Measurements from ENCODE around the gene GPR171.
"Not testable (repeated sequence)": the region's sequence is repeated elsewhere in the genome, so short reads cannot be mapped to it uniquely, and the experiment has no call there.

GPR171 gene

GRCh38 chr3:151203051-151203420 is at the start of gene GPR171:
Gene GPR171, minus strand, starts transcription at chr3:151203216. Its CDS starts 3,830 bp downstream, at chr3:151199386.
- in situ Hi-C loops (cut with MboI; ENCODE audit: low sequenced_read_pairs) = no loop called here

DNA sequence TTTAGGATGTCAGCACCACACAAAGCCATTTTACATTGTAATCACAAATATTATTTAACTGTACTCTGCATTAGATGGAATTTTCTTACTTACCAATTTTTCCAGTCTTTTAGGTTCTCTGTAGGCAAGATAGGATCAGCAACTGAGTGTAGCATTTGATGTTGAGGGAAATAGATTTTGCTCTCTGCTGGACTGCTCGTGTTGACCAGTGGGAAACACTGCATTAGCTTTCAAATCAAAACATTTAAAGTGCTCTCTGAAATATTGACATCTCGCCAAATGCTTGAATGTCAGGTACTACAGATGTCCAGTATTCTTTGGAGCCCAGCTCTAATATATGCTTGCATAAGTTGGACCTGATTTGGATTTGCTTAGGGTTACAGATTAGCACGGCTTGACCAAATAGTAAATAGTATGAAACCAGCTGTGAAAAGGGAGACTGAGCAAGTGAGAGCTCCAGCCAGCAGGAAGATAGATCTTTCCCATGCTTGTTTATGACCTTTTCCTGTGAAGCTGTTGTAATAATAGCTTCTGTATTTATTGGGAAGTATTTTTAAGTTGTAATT is 45.8 kb upstream of the GPR171 start:
- in situ Hi-C loops (cut with MboI; ENCODE audit: low sequenced_read_pairs) = no loop called here

- in situ Hi-C loops (cut with MboI; ENCODE audit: low sequenced_read_pairs) = not testable (repeated sequence)
Observed at GRCh38 chr3:151242006-151242405, 39.0 kb upstream of the GPR171 start.

- in situ Hi-C loops (cut with MboI; ENCODE audit: low sequenced_read_pairs) = no loop called here
Observed at GRCh38 chr3:151236736-151237135, 33.7 kb upstream of the GPR171 start.

- in situ Hi-C loops (cut with MboI; ENCODE audit: low sequenced_read_pairs) = no loop called here
Observed at GRCh38 chr3:151236316-151236715, 33.3 kb upstream of the GPR171 start.

DNA sequence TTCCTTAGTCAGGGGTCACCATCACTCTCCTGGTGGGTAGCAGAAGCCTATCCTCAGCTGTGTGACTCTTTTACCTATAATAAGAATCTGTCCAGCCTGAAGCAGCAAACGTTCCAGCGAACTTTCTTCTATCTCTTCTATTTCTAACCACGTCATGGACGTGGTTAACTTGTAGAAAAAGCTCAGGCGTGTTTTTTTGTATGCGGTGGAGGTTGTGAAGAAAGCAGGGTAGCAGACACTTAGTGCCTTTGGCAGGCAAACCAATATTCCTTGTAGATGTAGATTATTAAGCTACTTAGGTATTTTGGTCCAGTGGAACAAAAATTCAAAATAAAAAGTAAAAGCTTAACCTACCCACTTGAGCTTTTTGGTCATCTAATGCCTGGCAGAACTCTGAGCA is 31.8 kb upstream of the GPR171 start:
- in situ Hi-C loops (cut with MboI; ENCODE audit: low sequenced_read_pairs) = no loop called here

GRCh38 chr3:151232991-151233390 is 30.0 kb upstream of the GPR171 start:
- in situ Hi-C loops (cut with MboI; ENCODE audit: low sequenced_read_pairs) = no loop called here

DNA sequence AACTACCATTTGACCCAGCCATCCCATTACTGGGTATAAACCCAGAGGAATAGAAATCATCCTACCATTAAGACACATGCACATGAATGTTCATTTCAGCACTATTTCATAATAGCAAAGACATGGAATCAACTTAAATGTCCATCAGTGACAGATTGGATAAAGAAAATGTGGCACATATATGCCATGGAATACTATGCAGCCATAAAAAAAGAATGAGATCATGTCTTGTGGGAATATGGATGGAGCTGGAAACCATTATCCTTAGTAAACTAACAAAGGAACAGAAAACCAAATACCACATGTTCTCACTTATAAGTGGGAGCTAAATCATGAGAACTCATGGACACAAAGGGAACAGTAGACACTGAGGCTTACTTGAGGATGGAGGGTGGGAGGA is 29.4 kb upstream of the GPR171 start:
- in situ Hi-C loops (cut with MboI; ENCODE audit: low sequenced_read_pairs) = not testable (repeated sequence)

DNA sequence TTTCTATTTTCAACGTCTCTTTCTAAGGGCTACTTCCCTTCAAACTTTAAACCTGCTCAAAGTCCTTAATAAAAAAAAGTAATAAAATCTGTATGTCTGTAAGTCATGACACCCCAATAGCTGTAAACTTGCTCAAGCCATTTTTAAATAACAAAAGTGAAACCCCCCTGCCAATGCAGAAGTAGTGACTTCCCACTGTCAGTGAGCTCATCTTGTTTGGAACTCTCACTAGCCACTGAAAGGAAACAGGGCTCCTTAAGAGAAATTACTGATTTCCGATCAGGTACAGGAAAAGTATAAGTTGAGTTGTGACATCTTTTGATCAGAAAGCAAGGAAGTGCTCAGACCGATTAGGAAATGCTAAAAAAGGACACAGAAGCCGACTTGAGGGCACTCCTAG is 27.6 kb upstream of the GPR171 start:
- in situ Hi-C loops (cut with MboI; ENCODE audit: low sequenced_read_pairs) = no loop called here

DNA sequence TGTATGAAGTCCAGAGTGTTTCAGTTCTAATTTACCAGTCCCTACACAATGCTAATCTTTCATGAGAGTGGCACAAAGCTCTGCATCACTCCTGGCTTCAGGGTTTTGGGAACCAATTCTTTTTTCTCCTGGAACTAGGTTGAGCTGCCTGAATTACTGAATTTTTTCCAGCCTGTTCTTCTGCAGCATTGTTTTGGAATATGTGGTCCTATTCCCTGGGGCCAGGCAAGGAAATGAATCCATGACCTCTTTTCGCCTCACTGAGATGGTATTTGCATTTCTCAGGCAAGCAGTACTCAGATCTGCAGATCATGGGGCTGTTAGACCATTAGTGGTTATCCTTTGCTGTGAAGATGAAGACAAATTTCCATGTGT is 25.6 kb upstream of the GPR171 start:
- in situ Hi-C loops (cut with MboI; ENCODE audit: low sequenced_read_pairs) = loop anchor here (10.0 kb wide), 2 partner anchors 46 to 64 kb away; partner anchors contain the start of gene P2RY14

DNA sequence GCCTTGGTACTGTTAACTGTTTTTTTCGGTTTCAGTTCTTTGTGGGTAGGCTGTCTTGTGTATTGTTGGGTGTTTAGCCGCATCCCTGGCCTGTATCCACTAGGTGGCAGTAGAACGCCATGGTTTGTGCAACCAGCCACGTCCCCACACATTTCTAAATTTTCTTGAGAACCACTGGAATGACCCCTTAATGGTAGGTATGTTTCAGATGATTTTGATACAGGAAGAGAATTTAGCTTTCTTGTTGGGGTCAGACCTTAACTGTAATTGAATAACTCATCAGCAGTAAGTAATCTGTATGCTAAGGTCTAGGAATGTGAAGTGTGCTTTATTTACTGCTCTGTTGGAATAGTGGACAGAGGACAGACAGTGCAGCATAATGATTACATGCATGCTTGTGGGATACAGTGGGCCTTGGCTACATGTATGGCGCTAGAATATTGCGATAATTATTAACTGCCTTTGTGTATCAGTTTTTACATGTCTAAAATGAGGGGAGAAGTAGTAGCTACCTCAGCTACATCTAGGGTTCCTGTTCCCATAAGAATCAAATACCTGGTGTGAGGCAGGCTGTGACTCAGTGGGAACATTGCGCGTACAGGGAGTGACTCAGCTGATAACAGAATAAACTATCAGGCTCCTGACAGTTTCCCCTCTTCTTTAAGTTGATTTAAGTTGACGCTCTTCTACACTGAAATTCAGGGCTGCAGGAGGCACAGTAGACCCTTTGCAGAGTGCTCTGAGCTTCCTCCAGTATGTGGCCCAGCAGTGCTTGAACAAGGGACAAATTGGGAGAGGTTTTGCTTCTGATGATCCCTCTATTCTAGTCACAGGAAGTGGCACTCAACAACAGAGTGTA is 25.0 kb upstream of the GPR171 start:
- in situ Hi-C loops (cut with MboI; ENCODE audit: low sequenced_read_pairs) = loop anchor here (10.0 kb wide), 2 partner anchors 47 to 63 kb away; partner anchors contain the start of gene P2RY14

GRCh38 chr3:151227266-151227806 is 24.3 kb upstream of the GPR171 start:
- in situ Hi-C loops (cut with MboI; ENCODE audit: low sequenced_read_pairs) = loop anchor here (10.0 kb wide), 2 partner anchors 47 to 63 kb away; partner anchors contain the start of gene P2RY14

GRCh38 chr3:151226825-151227224 is 23.8 kb upstream of the GPR171 start:
- in situ Hi-C loops (cut with MboI; ENCODE audit: low sequenced_read_pairs) = loop anchor here (10.0 kb wide), 2 partner anchors 48 to 62 kb away; partner anchors contain the start of gene P2RY14

DNA sequence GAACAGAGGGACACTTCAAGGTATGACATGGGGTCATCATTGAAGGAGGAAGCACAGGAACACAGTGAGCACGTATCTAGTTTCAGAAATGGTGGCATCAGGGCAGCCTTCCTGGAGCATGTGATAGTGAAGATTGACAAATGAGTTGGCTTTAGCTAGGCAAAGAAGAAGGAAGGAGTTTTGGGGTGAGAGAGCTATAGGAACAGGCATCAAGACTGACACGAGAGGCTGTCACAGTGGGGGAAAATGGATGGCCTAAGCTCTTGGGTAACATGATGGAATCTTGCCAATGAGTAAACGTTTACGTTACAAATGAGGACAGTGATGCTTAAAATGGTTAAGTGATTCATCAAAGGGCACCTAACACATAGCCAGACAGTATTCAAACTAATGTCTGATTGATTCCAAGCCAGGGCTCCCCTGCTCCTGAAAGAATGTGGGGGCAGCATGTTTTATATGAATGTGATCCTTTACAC is 23.1 kb upstream of the GPR171 start:
- in situ Hi-C loops (cut with MboI; ENCODE audit: low sequenced_read_pairs) = loop anchor here (10.0 kb wide), 2 partner anchors 49 to 61 kb away; partner anchors contain the start of gene P2RY14

- in situ Hi-C loops (cut with MboI; ENCODE audit: low sequenced_read_pairs) = loop anchor here (10.0 kb wide), 2 partner anchors 49 to 61 kb away; partner anchors contain the start of gene P2RY14
Observed at GRCh38 chr3:151225040-151225975, 22.3 kb upstream of the GPR171 start.

DNA sequence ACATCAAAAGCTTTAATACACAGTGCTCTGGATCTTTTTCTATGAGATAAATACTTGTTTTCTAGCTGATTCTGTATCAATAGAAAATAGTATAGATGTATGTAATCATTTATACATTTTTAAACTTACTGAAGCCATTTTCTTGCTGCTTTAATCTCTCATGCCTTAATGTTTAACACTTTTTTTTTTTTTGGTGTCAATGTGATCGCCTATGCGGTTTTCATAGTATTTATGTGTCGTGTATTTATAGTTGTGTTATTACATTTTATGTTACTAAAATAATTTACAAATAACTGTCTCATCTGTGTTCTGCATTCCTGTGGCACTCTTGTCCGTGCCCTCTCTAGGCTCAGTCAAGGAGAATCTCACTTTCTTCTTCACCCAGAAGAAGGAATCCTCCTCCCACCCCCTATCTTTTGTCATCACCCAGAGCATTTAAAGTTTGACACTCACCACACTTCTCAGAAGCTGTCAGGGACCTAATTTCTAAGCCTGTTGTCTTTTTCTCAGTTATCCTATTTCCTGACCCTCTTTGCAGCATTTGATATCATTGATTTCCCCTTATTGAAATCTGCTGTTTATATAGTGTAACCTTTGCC is 21.4 kb upstream of the GPR171 start:
- in situ Hi-C loops (cut with MboI; ENCODE audit: low sequenced_read_pairs) = loop anchor here (10.0 kb wide), 2 partner anchors 50 to 60 kb away; partner anchors contain the start of gene P2RY14

- in situ Hi-C loops (cut with MboI; ENCODE audit: low sequenced_read_pairs) = no loop called here
Observed at GRCh38 chr3:151219056-151219455, 16.0 kb upstream of the GPR171 start.

GRCh38 chr3:151218136-151218535 is 15.1 kb upstream of the GPR171 start:
- in situ Hi-C loops (cut with MboI; ENCODE audit: low sequenced_read_pairs) = no loop called here

- in situ Hi-C loops (cut with MboI; ENCODE audit: low sequenced_read_pairs) = no loop called here
Observed at GRCh38 chr3:151216641-151217607, 13.9 kb upstream of the GPR171 start.

All from HL-60/S4 treated with phorbol 12-myristate 13-acetate at 8.2 ng/mL for 4 days and 3 days (cell line).